Neuronal stem cell (in vitro differentiated cells): Measurements from ENCODE around the gene SMNDC1.

ENCODE experiments used
- DNase-seq: peaks from one replicate; pipeline ENCODE4 v3.0.0-alpha.2; 2013; ENCODE audit warnings: low spot score
- H2AFZ ChIP-seq: one replicate; pipeline ENCODE4 v1.6.1; 2013; ENCODE audit warnings: mild to moderate bottlenecking, low read length, inconsistent platforms
- H2AK5ac ChIP-seq: 2 replicates; pipeline ENCODE4 v1.6.1; 2013; ENCODE audit warnings: low read depth, mild to moderate bottlenecking, inconsistent platforms, low read length, moderate library complexity, mixed read lengths
- H2BK120ac ChIP-seq: 2 replicates; pipeline ENCODE4 v1.6.1; 2013; ENCODE audit warnings: low read depth, mild to moderate bottlenecking, inconsistent platforms, low read length, moderate library complexity, mixed read lengths
- H2BK12ac ChIP-seq: one replicate; pipeline ENCODE4 v1.6.1; 2013; ENCODE audit warnings: low read length, inconsistent platforms
- H2BK15ac ChIP-seq: 2 replicates; pipeline ENCODE4 v1.6.1; 2013; ENCODE audit warnings: mild to moderate bottlenecking, low read length, inconsistent platforms, mixed read lengths
- H2BK5ac ChIP-seq: one replicate; pipeline ENCODE4 v1.6.1; 2013; ENCODE audit warnings: inconsistent platforms, mild to moderate bottlenecking, low read length, moderate library complexity
- H3K14ac ChIP-seq: one replicate; pipeline ENCODE4 v1.6.1; 2013; ENCODE audit warnings: low read length, inconsistent platforms
- H3K18ac ChIP-seq: 2 replicates; pipeline ENCODE4 v1.6.1; 2013; ENCODE audit warnings: low read length, inconsistent platforms
- H3K23ac ChIP-seq: 2 replicates; pipeline ENCODE4 v1.6.1; 2013; ENCODE audit warnings: low read depth, mild to moderate bottlenecking, mixed read lengths, low read length, inconsistent platforms; ENCODE audit not compliant: poor library complexity
- H3K27ac ChIP-seq: replicated peaks from 3 replicates; pipeline ENCODE4 v1.5.1; 2013; ENCODE audit warnings: low read length, inconsistent platforms
- H3K27me3 ChIP-seq, 3 experiments: 2 replicates each; pipeline ENCODE4 v1.6.1; 2013; ENCODE audit warnings: low read length in 3 of 3, mild to moderate bottlenecking in 2 of 3, inconsistent platforms in 1 of 3, low read depth in 1 of 3, mixed read lengths in 1 of 3, moderate library complexity in 1 of 3; ENCODE audit not compliant: control insufficient read depth in 3 of 3, insufficient read depth in 3 of 3
- H3K36me3 ChIP-seq, 2 donors: replicated peaks in 1 of 2; 2 replicates each; pipeline ENCODE4 v1.6.1; 2013; ENCODE audit warnings: low read length in 2 of 2; ENCODE audit not compliant: control insufficient read depth in 2 of 2, insufficient read depth in 2 of 2
- H3K4ac ChIP-seq: 2 replicates; pipeline ENCODE4 v1.6.1; 2013; ENCODE audit warnings: inconsistent platforms, mild to moderate bottlenecking, low read length, moderate library complexity
- H3K4me1 ChIP-seq, 2 donors: 1 replicate in 1 of 2; 2 replicates in 1 of 2; pipeline ENCODE4 v1.6.1; 2013; ENCODE audit warnings: low read length in 2 of 2, low read depth in 1 of 2; ENCODE audit not compliant: control insufficient read depth in 2 of 2, insufficient read depth in 1 of 2
- H3K4me2 ChIP-seq: one replicate; pipeline ENCODE4 v1.6.1; 2013; ENCODE audit warnings: mild to moderate bottlenecking, low read length, inconsistent platforms; ENCODE audit not compliant: insufficient read depth, poor library complexity, severe bottlenecking
- H3K4me3 ChIP-seq, 2 donors: 2 replicates each; pipeline ENCODE4 v1.5.1; 2013; ENCODE audit warnings: low read length in 2 of 2, mild to moderate bottlenecking in 2 of 2, inconsistent platforms in 1 of 2, moderate library complexity in 1 of 2
- H3K79me1 ChIP-seq: one replicate; pipeline ENCODE4 v1.6.1; 2013; ENCODE audit warnings: low read depth, mild to moderate bottlenecking, inconsistent platforms, low read length, moderate library complexity
- H3K9ac ChIP-seq: one replicate; pipeline ENCODE4 v1.6.1; 2013; ENCODE audit warnings: mild to moderate bottlenecking, low read depth, low read length, inconsistent platforms; ENCODE audit not compliant: poor library complexity
- H3K9me3 ChIP-seq, 2 donors: replicated peaks in 1 of 2; 2 replicates each; pipeline versions ENCODE3 to v1.6.1; 2013; ENCODE audit warnings: low read length in 2 of 2, mild to moderate bottlenecking in 2 of 2, inconsistent platforms in 1 of 2, low read depth in 1 of 2, mixed read lengths in 1 of 2, moderate library complexity in 1 of 2; ENCODE audit not compliant: control insufficient read depth in 2 of 2, insufficient read depth in 1 of 2
- H4K8ac ChIP-seq: one replicate; pipeline ENCODE4 v1.6.1; 2013; ENCODE audit warnings: low read depth, mild to moderate bottlenecking, inconsistent platforms, low read length, moderate library complexity
- H4K91ac ChIP-seq: one replicate; pipeline ENCODE4 v1.6.1; 2013; ENCODE audit warnings: low read length, low read depth, mild to moderate bottlenecking, inconsistent platforms; ENCODE audit not compliant: poor library complexity
- WGBS, 2 donors: extraction: QIAGEN DNeasy Blood & Tissue Kit; methylation state at CpG; one replicate each; pipeline ENCODE4 v1.1.7; 2013; ENCODE audit warnings: missing lambda C conversion rate in 2 of 2, mixed read lengths in 1 of 2; ENCODE audit not compliant: insufficient read length in 2 of 2, insufficient replicate concordance in 1 of 2; ENCODE audit errors: extremely low coverage in 2 of 2; 5-methylcytosine and 5-hydroxymethylcytosine counted together

The SMNDC1 gene

GRCh38 chr10:110278562-110279406, 25.9 kb downstream of the SMNDC1 start:
- Histone ChIP-seq H3K27ac (no peak overlapping the region), H4K8ac (no peak overlapping the region), H2BK15ac (no peak overlapping the region), H3K9me3 (no peaks in the 10 kb centered on the region), H2AFZ (no peak overlapping the region), H3K79me1 (no peaks in the 10 kb centered on the region), H3K4me2 (no peak overlapping the region), H3K9ac (no peak overlapping the region), H2BK12ac (no peak overlapping the region), H3K23ac (no peak overlapping the region), H2BK5ac (no peak overlapping the region), H3K27me3 (no peaks in the 10 kb centered on the region), H3K36me3 (peaks cover 2 to 26% of the 10 kb centered on the region in 2 donors), H3K14ac (no peak overlapping the region), H3K4me1 (peaks cover 0 to 1% of the 10 kb centered on the region in 2 donors), H3K4me3 (no peak overlapping the region), H3K4ac (no peak overlapping the region), H3K18ac (no peak overlapping the region), H2BK120ac (no peak overlapping the region), H2AK5ac (no peak overlapping the region), H4K91ac (no peak overlapping the region)
- WGBS, 2 donors: no CpG with 5 or more reads among the region's 7 CpGs
- no peak for DNase-seq

GRCh38 chr10:110277591-110277990, 27.1 kb downstream of the SMNDC1 start:
- H2BK5ac ChIP-seq: no peak overlapping the region
- H3K4me3 ChIP-seq: no peak overlapping the region
- no peak overlapping the region for H4K91ac ChIP-seq
- H3K27me3 ChIP-seq: no peaks in the 10 kb centered on the region
- no peak overlapping the region for H2AFZ ChIP-seq
- H3K14ac ChIP-seq: no peak overlapping the region
- H3K79me1 ChIP-seq: no peaks in the 10 kb centered on the region
- no peak overlapping the region for H4K8ac ChIP-seq
- H3K9ac ChIP-seq: no peak overlapping the region
- no peak overlapping the region for H2BK15ac ChIP-seq
- H3K4me2 ChIP-seq: no peak overlapping the region
- H2BK12ac ChIP-seq: no peak overlapping the region
- H2AK5ac ChIP-seq: no peak overlapping the region
- no peak overlapping the region for H3K23ac ChIP-seq
- no peak for DNase-seq
- H3K36me3 ChIP-seq: peaks cover 2 to 22% of the 10 kb centered on the region in 2 donors
- no peak overlapping the region for H2BK120ac ChIP-seq
- no CpG with 5 or more reads among the region's 2 CpGs for WGBS, 2 donors
- no peak overlapping the region for H3K27ac ChIP-seq
- H3K4me1 ChIP-seq: peaks cover 0 to 1% of the 10 kb centered on the region in 2 donors
- no peaks in the 10 kb centered on the region for H3K9me3 ChIP-seq
- no peak overlapping the region for H3K18ac ChIP-seq
- H3K4ac ChIP-seq: no peak overlapping the region

GRCh38 chr10:110276603-110277002, 28.1 kb downstream of the SMNDC1 start:
- Histone ChIP-seq H2BK120ac (no peak overlapping the region), H4K8ac (no peak overlapping the region), H3K9ac (no peak overlapping the region), H3K4me3 (no peak overlapping the region), H3K23ac (no peak overlapping the region), H3K9me3 (no peaks in the 10 kb centered on the region), H2BK15ac (no peak overlapping the region), H3K27ac (no peak overlapping the region), H2AFZ (no peak overlapping the region), H3K14ac (no peak overlapping the region), H3K4me1 (peaks cover 0 to 1% of the 10 kb centered on the region in 2 donors), H2AK5ac (no peak overlapping the region), H3K4ac (no peak overlapping the region), H3K79me1 (no peaks in the 10 kb centered on the region), H3K36me3 (peaks cover 2 to 20% of the 10 kb centered on the region in 2 donors), H2BK5ac (no peak overlapping the region), H2BK12ac (no peak overlapping the region), H3K18ac (no peak overlapping the region), H3K27me3 (no peaks in the 10 kb centered on the region), H4K91ac (no peak overlapping the region), H3K4me2 (no peak overlapping the region)
- no CpG with 5 or more reads among the region's 5 CpGs for WGBS, 2 donors
- DNase-seq: no peak

- Histone ChIP-seq H2BK12ac (no peak overlapping the region), H2AFZ (no peak overlapping the region), H3K23ac (no peak overlapping the region), H3K4me1 (peaks cover 0 to 1% of the 10 kb centered on the region in 2 donors), H3K4me3 (no peak overlapping the region), H3K9ac (no peak overlapping the region), H3K4me2 (no peak overlapping the region), H3K18ac (no peak overlapping the region), H2BK5ac (no peak overlapping the region), H3K27ac (no peak overlapping the region), H4K8ac (no peak overlapping the region), H3K36me3 (peaks cover 2 to 8% of the 10 kb centered on the region in 2 donors), H3K4ac (no peak overlapping the region), H2AK5ac (no peak overlapping the region), H3K27me3 (no peaks in the 10 kb centered on the region), H3K79me1 (no peaks in the 10 kb centered on the region), H3K9me3 (no peaks in the 10 kb centered on the region), H2BK15ac (no peak overlapping the region), H3K14ac (no peak overlapping the region), H2BK120ac (no peak overlapping the region), H4K91ac (no peak overlapping the region)
- WGBS, 2 donors: no CpG with 5 or more reads among the region's 2 CpGs
- no peak for DNase-seq
These were observed 29.5 kb downstream of the SMNDC1 start for GRCh38 chr10:110275128-110275729.
